ENCODE data around the gene SGCA.
A peak's percentile ranks its signal among the peaks of the same experiment; 100 is the strongest.

Gene SGCA

GRCh38 chr17:50194934-50195865 is 29.4 kb downstream of the SGCA start:
- no peak for DNase-seq (ENCODE audit: low read depth in 2 of 2)

- DNase-seq (ENCODE audit: low read depth in 2 of 2), result no peak
These were observed 30.2 kb downstream of the SGCA start for GRCh38 chr17:50196036-50196435.

GRCh38 chr17:50196826-50197225 is 31.0 kb downstream of the SGCA start:
- no peak for DNase-seq (ENCODE audit: low read depth in 2 of 2)

GRCh38 chr17:50198026-50198669 is 32.3 kb downstream of the SGCA start:
- peak; percentile 24 to 29 for DNase-seq (ENCODE audit: low read depth in 2 of 2)

- DNase-seq (ENCODE audit: low read depth in 2 of 2), result no peak
These were observed 33.5 kb downstream of the SGCA start for GRCh38 chr17:50199211-50199802.

GRCh38 chr17:50199803-50200456 is 34.1 kb downstream of the SGCA start:
- peak; percentile 43 to 57 for DNase-seq (ENCODE audit: low read depth in 2 of 2)

GRCh38 chr17:50200457-50201275 is 34.9 kb downstream of the SGCA start:
- DNase-seq (ENCODE audit: low read depth in 2 of 2), result peak; percentile 55 to 64

- DNase-seq (ENCODE audit: low read depth in 2 of 2), result no peak
These were observed 35.6 kb downstream of the SGCA start, which contains the start of gene COL1A1 for GRCh38 chr17:50201276-50201854. COL1A1 (minus strand) TSS chr17:50201631; CDS start chr17:50201513, 118 bp downstream.

- DNase-seq (ENCODE audit: low read depth in 2 of 2), result no peak
These were observed 37.3 kb downstream of the SGCA start for GRCh38 chr17:50203086-50203485.

- DNase-seq (ENCODE audit: low read depth in 2 of 2), result no peak
These were observed 38.0 kb downstream of the SGCA start for GRCh38 chr17:50203604-50204345.

GRCh38 chr17:50204431-50204830 is 38.6 kb downstream of the SGCA start:
- DNase-seq (ENCODE audit: low read depth in 2 of 2), result no peak

- no peak for DNase-seq (ENCODE audit: low read depth in 2 of 2)
These were observed 39.5 kb downstream of the SGCA start for GRCh38 chr17:50205111-50205962.

GRCh38 chr17:50205963-50206505 is 40.2 kb downstream of the SGCA start:
- no peak for DNase-seq (ENCODE audit: low read depth in 2 of 2)

- peak in 1 of 2 donors; percentile 10 for DNase-seq (ENCODE audit: low read depth in 2 of 2)
These were observed 40.9 kb downstream of the SGCA start for GRCh38 chr17:50206604-50207293.

GRCh38 chr17:50207315-50207714 is 41.5 kb downstream of the SGCA start:
- no peak for DNase-seq (ENCODE audit: low read depth in 2 of 2)

- no peak for DNase-seq (ENCODE audit: low read depth in 2 of 2)
These were observed 42.2 kb downstream of the SGCA start for GRCh38 chr17:50207792-50208567.

- no peak for DNase-seq (ENCODE audit: low read depth in 2 of 2)
These were observed 42.8 kb downstream of the SGCA start for GRCh38 chr17:50208611-50209061.

Data from stimulated activated CD8-positive, alpha-beta memory T cell treated with anti-CD3 and anti-CD28 coated beads, Interleukin-15, amount 100 ng/mL, for 48 hours (primary cell).